Femur (tissue), 1 donor: ENCODE data around the gene PRPS1.
"Not testable (repeated sequence)": the region's sequence is repeated elsewhere in the genome, so short reads cannot be mapped to it uniquely, and the experiment has no call there.

Source experiments
- DNase-seq: peaks from one replicate; pipeline ENCODE4 v3.0.0-alpha.2; 2017

PRPS1 gene

DNA sequence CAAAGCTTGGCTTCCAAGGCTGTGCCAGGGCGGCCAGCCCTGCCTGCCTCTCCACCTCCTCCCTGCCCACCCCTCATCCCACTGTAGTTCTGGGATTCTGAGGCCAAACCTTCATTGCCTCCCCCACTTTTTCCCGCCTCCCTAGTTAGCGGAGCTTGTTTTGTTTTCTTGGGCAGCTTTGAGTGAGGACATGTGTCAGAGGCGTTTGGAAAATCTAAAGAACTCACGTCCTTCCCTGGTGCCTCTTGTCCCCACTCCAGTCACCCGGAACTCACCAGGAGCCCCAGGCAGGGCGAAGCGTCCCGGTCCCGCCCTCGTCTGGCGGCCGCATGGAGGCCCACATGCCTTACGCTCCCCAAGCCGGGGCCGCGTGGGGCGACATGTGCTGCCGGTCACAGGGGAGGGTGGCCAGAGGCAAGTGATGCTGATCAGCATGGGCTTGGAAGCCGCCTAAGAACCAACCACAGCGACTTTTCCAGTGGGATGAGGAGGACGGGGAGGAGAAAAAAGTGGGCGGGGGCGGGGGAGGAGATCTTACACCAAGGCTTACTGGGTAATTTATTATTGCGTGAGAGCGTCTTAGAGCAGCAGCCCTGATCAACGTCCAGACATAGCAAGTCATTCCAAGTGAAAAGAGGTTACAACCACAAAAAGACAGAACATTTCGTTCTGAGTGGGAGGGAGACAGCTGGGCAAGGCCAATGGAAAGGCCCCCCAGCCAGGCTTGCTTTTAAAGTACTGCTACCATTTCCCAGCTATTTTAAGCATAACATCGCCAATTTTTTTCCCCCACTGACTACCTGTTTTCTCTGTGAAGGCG lies 48.5 kb downstream of the PRPS1 start:
- peak; percentile 82 for DNase-seq

- DNase-seq, result no peak
Measured at GRCh38 chrX:107677501-107677901, 49.2 kb downstream of the PRPS1 start.

- no peak for DNase-seq
Measured at GRCh38 chrX:107677909-107678308, 49.6 kb downstream of the PRPS1 start.

GRCh38 chrX:107678957-107679740 lies 50.8 kb downstream of the PRPS1 start:
- DNase-seq, result no peak

DNA sequence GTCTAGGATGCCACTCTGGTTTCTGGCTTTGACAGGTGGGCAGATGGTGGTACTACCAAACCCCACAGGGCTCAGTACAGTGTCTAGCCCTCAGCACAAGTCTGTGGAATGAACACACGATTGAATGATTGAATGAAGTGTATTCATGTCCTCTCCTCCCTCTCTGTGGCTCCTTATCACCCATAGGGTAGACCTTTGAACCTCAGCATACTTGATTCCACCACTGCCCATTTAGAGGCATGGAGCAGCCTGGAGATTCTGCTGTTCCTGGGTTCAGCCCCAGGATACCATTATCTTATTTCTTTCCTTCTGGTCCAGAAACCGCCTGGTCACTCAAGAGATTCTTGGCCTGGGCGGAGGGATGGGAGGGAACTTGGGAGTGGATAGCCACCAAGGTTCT lies 53.9 kb downstream of the PRPS1 start:
- no peak for DNase-seq

- no peak for DNase-seq
Measured at GRCh38 chrX:107683124-107683895, 55.0 kb downstream of the PRPS1 start.

DNA sequence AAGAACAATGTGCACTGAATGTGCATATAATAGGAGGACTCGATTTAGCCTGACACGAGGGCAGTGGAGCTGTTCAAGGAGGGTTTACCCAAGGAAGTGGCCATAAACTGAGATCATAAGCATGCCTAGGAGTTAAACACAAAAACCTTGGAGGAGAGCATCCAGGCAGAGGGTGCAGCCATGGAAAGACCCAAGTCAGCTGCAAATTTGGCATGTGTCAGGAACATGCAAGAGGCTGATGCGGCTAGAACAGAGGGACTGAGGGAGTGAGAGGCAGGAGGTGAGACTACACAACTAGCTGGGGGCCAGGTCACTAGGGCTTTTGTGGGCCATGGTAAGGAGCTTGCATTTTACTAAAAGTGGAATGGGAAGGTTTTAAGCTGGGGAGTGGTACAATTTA lies 55.6 kb downstream of the PRPS1 start:
- DNase-seq, result no peak

DNA sequence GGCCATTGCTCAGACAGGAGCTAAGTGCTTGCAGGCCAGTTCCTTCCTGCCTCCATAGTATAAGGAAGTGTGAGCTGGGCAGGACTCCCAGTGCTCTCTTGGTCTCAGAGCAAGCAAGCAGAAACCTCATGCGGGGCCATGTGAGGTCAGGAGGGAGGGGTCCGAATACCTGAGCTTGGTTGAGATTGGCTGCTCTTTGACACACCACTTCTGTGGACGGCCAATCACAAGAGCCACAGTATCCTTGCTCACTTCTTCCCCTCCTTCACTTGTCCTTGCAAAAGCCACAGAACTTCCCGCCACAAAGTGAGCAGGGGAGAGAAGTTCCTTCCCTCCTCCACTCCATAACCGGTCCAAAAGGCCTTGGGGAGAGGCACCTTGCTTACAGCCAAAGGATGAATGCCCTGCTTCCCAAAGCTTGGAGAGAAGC lies 56.7 kb downstream of the PRPS1 start:
- peak; percentile 67 for DNase-seq

- not testable (repeated sequence) for DNase-seq
Measured at GRCh38 chrX:107685586-107685985, 57.3 kb downstream of the PRPS1 start.

- DNase-seq, result no peak
Measured at GRCh38 chrX:107686026-107686425, 57.7 kb downstream of the PRPS1 start.

DNA sequence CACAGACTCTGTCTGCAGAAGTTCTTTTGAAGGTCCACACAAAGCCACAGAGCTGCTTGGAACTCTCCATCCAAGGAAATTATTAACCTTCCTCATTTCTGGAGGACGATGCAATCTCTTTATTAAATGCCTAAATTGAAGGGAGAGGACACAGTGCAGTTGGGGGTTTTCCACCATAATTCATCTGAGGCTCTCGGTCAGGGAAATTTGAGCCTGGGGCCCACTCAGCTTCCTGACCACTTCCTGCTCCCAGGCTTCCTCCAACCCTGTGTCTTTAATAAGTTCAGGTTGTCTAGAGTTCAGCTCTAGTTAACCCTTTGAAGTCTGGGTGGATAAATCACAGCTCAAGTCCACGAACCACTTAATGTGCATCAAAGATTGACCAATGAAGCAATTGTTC lies 58.5 kb downstream of the PRPS1 start:
- no peak for DNase-seq

DNA sequence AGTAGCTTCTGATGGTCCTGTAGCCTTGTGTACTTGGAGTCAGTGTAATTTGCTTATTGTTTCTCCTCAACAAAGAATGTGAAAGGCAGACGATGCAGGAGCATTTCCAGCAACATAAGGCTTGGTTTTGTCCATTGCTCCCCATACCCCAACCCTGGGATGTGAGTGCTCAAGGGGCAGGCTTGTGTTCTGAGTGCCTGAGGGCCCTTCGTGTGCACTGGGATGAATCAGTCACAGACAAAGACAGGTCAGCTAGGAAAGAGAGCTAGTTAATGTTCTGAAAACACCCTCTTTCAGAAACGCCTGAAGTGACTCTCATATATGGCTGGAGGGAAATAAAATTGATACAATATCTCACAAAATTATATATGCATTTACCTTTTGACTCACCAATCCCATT lies 59.1 kb downstream of the PRPS1 start:
- DNase-seq, result no peak

DNA sequence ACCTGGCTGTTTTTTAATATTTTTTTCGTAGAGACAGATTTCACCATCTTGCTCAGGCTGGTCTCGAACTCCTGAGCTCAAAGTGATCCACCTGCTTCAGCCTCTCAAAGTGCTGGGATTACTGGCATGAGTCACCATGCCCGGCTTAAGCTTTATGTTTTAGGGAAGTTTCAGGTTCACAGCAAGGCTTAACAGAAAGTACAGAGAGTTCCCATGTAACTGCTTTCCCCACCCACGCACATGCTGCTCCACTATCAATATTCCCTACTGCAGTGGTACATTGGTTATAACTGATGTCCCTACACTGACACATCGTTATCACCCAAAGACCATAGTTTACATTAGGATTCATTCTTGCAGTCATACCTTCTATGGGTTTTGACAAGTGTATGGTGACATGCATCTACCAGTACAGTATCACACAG lies 62.7 kb downstream of the PRPS1 start:
- no peak for DNase-seq

DNA sequence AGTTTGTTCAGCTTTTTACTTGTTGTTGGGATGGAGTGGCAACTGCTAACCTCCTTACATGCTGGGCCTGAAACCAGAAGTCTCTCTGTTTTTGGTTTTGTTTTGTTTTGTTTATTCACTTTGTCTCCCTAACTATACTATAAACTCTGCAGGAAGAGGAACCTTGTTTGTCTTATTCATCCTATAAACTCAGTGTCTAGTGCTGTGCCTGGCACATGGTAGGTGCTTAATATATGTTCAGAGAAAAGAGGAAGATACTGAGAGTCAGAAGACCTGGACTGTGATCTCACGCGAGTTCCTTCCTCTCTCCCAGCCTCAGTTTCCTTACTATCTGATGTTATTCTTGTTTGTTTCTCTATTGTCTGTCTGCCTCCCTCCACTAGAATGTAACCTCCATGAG lies 71.3 kb downstream of the PRPS1 start:
- DNase-seq, result no peak

GRCh38 chrX:107700317-107700774 lies 72.0 kb downstream of the PRPS1 start:
- no peak for DNase-seq
